Pancreas (tissue), 10 donors: Measurements from ENCODE around the gene ECSCR. TPM values are rescaled to one million over a fixed set of nuclear protein-coding genes. Genes with fewer than 3 reads are reported as not detected.
A peak's percentile ranks its signal among the peaks of the same experiment; 100 is the strongest.
"Not testable (repeated sequence)": the region's sequence is repeated elsewhere in the genome, so short reads cannot be mapped to it uniquely, and the experiment has no call there.

Source experiments
- ATAC-seq, 4 donors: fragments of 200-7000 bp; cut with Tn5 transposase; one replicate each; pipeline versions ENCODE4 v1.8.0 to v1.9.1; 2020; ENCODE audit warnings: mild to moderate bottlenecking in 4 of 4, moderate library complexity in 4 of 4
- DNase-seq, 6 donors: peaks; one replicate each; pipeline ENCODE4 v3.0.0-alpha.2; 2020
- FAIRE-seq: peaks from 2 replicates; lab custom pipeline; 2012; peaks lifted over from hg19 to GRCh38; lab: Jason Lieb, UNC
- H3K27ac ChIP-seq, 4 donors: fragments of 200-600 bp; sonication (generic); 1 replicate in 3 of 4; 2 replicates in 1 of 4; pipeline versions ENCODE4 v1.5.0 to v1.8.0; 2020
- H3K27me3 ChIP-seq, 4 donors: fragments of 200-600 bp; one replicate each; pipeline ENCODE4 v1.8.0; 2021
- H3K36me3 ChIP-seq, 3 donors: fragments of 200-600 bp; sonication (generic) in 1 of 3; one replicate each; pipeline versions ENCODE4 v1.5.0 to v1.8.0; 2020 to 2021
- H3K4me1 ChIP-seq, 3 donors: fragments of 200-600 bp; one replicate each; pipeline ENCODE4 v1.8.0; 2021
- H3K4me3 ChIP-seq, 4 donors: fragments of 200-600 bp; sonication (generic) in 2 of 4; one replicate each; pipeline versions ENCODE4 v1.5.0 to v1.8.0; 2020 to 2021
- H3K9me3 ChIP-seq, 4 donors: fragments of 200-600 bp; one replicate each; pipeline ENCODE4 v1.8.0; 2021
- WGBS, 2 donors: extraction: QIAGEN DNeasy Blood & Tissue Kit; methylation state at CpG; one replicate each; pipeline ENCODE4 v1.1.7; 2013; 5-methylcytosine and 5-hydroxymethylcytosine counted together
- intact Hi-C, 3 donors: fragments of 100-400 bp; cut with DNase I; formaldehyde crosslinking; loops; one replicate each; pipeline versions ENCODE4 v1.11.1 to v1.14.2; 2022
- polyA plus RNA-seq, 2 donors: library from polyadenylated mRNA; stranded (reverse); fragments of 200-250 nt; gene quantifications; one replicate each; pipeline ENCODE4 v1.2.3, GENCODE V29; 2013
- total RNA-seq, 6 donors: library from RNA; stranded (reverse); fragmentation: NEBNext Ultra II Directional in 4 of 6; extraction: Animal tissue kit (Norgen Biotek cat#: 25700) in 4 of 6; gene quantifications; one replicate each; pipeline versions ENCODE4 v1.2.1 to v1.2.4, GENCODE V29; 2021 to 2023
- TF ChIP-seq, protein P1 (sequence below), 4 donors: fragments of 200-600 bp; sonication (generic) in 3 of 4; IDR thresholded peaks; one replicate each; pipeline versions ENCODE4 v1.5.0 to v1.8.0; 2021; ENCODE audit warnings: antibody characterized with exemption in 4 of 4
- donor health status: healthy with polysubstance abuse.
- donor health status: DM: no; HTN: no; CAD: no; lungs with moderate emphysema.
- donor health status: DM: no; HTN: no; CAD: no.
- donor health status: control.
- donor health status: control.
- donor health status: Bipolar disorder and iron deficiency.
- donor health status: DM: yes; HTN: yes; CAD: no.
- donor health status: DM: no; HTN: no; CAD: no.
- donor health status: DM: no; HTN: no; CAD: no.
- donor health status: DM: yes; HTN: yes; CAD: no.

Gene ECSCR
- total and polyA plus RNA-seq, 8 donors = 1.0 to 8.3 (median 2.8) TPM

DNA sequence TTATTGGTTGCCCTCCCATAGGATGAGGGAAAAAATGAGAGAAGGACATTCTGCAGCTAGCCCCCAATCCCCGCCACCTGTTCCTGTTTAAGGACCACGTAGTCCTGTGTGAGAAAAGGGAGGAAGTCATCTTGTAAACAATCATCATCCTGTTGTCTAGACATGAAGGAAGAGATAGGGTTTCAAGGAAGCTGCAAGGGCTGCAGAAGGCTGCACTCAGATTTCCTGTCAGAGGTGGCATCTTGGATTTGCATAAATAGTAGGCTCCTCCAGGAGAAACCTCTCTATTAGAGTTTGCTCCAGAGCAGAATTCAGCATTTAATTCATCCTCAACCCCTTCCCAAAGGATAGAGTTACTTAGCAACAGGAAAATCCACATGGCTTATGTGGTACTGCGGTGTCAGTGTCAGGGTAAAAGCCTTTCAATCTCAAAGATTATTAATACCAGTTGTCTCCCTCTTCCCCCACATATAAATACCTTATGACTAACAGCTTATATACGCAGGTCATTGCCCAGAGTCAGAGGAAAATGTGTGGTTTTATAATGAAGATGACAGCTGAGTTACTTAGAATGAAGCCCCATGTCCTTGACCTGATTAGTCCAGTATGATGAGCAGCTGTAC, 18.6 kb downstream of the ECSCR start:
- Histone ChIP-seq H3K9me3 (no peaks in the 10 kb centered on the region), H3K27me3 (no peaks in the 10 kb centered on the region), H3K27ac (no peak overlapping the region), H3K36me3 (no peaks in the 10 kb centered on the region), H3K4me3 (no peak overlapping the region), H3K4me1 (no peaks in the 10 kb centered on the region)
- FAIRE-seq (no peak), ATAC-seq (no peak), DNase-seq (no peak)
- TF ChIP-seq, protein P1, sequence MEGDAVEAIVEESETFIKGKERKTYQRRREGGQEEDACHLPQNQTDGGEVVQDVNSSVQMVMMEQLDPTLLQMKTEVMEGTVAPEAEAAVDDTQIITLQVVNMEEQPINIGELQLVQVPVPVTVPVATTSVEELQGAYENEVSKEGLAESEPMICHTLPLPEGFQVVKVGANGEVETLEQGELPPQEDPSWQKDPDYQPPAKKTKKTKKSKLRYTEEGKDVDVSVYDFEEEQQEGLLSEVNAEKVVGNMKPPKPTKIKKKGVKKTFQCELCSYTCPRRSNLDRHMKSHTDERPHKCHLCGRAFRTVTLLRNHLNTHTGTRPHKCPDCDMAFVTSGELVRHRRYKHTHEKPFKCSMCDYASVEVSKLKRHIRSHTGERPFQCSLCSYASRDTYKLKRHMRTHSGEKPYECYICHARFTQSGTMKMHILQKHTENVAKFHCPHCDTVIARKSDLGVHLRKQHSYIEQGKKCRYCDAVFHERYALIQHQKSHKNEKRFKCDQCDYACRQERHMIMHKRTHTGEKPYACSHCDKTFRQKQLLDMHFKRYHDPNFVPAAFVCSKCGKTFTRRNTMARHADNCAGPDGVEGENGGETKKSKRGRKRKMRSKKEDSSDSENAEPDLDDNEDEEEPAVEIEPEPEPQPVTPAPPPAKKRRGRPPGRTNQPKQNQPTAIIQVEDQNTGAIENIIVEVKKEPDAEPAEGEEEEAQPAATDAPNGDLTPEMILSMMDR (IDR thresholded peaks at IDR 0.05) = no peak
- intact Hi-C loops = no loop called here
- WGBS, 2 donors = 73 to 75% methylated on average over 4 of the region's 4 CpGs

DNA sequence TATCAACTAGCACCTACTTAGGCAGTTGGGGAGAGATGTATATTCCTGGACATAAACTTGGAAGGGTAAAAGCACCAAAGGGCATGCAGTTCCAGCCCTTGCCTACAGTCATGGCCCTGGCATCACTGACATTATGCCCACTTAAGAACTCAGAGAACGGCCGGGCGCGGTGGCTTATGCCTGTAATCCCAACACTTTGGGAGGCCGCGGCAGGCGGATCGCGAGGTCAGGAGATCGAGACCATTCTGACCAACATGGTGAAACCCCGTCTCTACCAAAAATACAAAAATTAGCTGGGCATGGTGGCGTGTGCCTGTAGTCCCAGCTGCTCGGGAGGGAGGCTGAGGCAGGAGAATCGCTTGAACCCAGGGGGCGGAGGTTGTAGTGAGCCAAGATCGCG, 22.1 kb downstream of the ECSCR start:
- DNase-seq, H3K27ac ChIP-seq, H3K27me3 ChIP-seq, H3K4me3 ChIP-seq, FAIRE-seq, H3K4me1 ChIP-seq, H3K9me3 ChIP-seq, H3K36me3 ChIP-seq, ATAC-seq, intact Hi-C loops: not testable (repeated sequence)
- WGBS, 2 donors = 94 to 96% methylated on average over 17 of the region's 17 CpGs

DNA sequence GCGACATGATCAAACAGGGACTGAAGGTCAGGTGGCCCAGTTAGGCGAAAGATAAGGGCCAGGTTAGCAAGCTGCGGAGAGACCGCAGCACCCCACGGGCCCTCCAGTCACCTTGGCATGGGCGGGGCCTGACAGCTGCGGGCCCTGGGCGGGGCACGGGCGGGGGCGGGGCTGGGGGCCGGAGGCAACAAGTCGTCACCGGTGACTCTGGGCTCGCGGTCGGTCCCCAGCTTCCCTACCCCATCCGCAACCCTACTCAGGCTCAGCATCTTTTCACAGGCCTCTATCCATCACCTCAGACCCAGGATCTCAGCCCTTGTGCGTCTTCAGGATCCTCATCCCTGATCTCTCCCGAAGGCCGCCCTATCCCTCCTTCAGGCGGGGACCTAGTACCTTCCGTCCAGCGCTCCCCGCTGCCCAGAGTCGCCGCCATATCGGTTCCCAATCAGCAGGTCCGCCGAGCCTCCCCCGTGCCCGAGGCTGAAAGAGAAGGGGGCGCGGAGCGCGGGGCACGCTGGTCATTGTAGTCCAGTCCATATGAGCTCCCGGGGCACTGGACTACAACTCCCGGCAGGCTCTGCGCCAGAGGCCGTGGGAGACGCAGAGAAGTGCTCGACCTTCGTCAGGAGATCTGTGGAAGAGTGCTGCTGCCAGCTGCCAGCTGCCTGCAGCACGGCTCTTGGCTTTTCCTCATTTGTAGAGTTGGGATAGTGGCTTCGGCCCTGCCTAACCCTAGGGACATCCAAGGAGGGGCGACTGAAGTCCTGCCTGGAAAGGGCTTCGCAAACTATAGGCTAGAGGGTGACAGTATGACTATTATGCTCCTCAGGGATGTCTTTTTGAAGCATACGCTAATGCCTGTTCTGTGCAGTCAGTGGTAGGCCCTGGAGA, 23.3 kb downstream of the ECSCR start, which contains the start of gene DNAJC18:
TSS of gene DNAJC18 (minus strand) at position 513 of the 891 bp plus-strand sequence. CDS start at position 433, 80 bp downstream.
- TF ChIP-seq, protein P1 (IDR thresholded peaks at IDR 0.05) = no peak
- Histone ChIP-seq H3K9me3 (no peaks in the 10 kb centered on the region), H3K27me3 (no peaks in the 10 kb centered on the region), H3K27ac (peak within 1 kb of the TSS; percentile 84 to 91 (median 88)), H3K4me1 (no peaks in the 10 kb centered on the region), H3K36me3 (no peaks in the 10 kb centered on the region), H3K4me3 (peak within 1 kb of the TSS; percentile 43 to 80 (median 66))
- ATAC-seq = peak; percentile 97 to 99 (median 98)
- peak; percentile 87 to 95 (median 90) for DNase-seq
- FAIRE-seq = no peak
- WGBS, 2 donors = 3 to 4% methylated on average over 49 of the region's 49 CpGs
- intact Hi-C loops = no loop called here

DNA sequence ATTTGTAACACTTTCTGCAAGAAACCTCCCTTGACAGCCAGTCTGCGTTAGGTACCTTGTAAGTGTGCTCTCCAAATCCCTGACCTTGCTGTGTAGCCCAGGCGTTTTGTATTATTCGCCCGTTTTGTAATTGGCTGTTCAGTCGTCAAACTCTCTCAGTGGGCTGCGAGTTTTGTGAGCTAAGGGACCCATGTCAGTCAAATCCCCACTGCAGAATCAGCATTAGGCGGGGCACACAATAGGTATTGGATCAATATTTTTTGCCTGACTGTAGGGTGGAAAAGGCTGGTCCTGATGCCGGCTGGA, 23.9 kb downstream of the ECSCR start:
- DNase-seq (no peak), ATAC-seq (peak in 2 of 4 donors; percentile 1), FAIRE-seq (no peak)
- no peaks in the 10 kb centered on the region for H3K27me3 ChIP-seq
- H3K27ac ChIP-seq = peak overlapping the region; percentile 84 to 91 (median 88)
- peak overlapping the region; percentile 43 to 80 (median 66) for H3K4me3 ChIP-seq
- H3K36me3 ChIP-seq = no peaks in the 10 kb centered on the region
- intact Hi-C loops = no loop called here
- WGBS, 2 donors = 10 to 12% methylated on average over 8 of the region's 8 CpGs
- no peaks in the 10 kb centered on the region for H3K4me1 ChIP-seq
- no peaks in the 10 kb centered on the region for H3K9me3 ChIP-seq
- TF ChIP-seq, protein P1 (IDR thresholded peaks at IDR 0.05) = no peak

DNA sequence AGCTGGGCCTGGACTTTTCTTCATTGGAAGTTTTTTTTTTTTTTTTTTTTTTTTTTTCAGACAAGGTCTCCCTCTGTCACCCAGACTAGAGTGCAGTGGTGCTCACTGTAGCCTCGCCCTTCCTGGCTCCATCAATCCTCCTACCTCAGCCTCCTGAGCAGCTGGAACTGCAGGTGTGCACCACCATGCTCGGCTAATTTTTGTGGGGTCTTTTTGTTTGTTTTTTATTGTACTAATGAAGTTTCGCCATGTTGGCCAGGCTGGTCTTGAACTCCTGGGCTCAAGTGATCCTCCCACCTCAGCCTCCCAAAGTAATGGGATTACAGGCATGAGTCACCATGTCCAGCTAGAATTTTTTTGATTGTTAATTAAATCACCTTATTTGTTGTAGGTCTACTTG, 26.9 kb downstream of the ECSCR start:
- H3K27me3 ChIP-seq = no peaks in the 10 kb centered on the region
- intact Hi-C loops = no loop called here
- no peaks in the 10 kb centered on the region for H3K4me1 ChIP-seq
- DNase-seq = no peak
- no peak overlapping the region for H3K27ac ChIP-seq
- FAIRE-seq = no peak
- H3K9me3 ChIP-seq = no peaks in the 10 kb centered on the region
- H3K36me3 ChIP-seq = no peaks in the 10 kb centered on the region
- 87 to 90% methylated on average over 3 of the region's 3 CpGs for WGBS, 2 donors
- ATAC-seq = no peak
- TF ChIP-seq, protein P1 (IDR thresholded peaks at IDR 0.05) = no peak
- no peak overlapping the region for H3K4me3 ChIP-seq
